ENCODE measurements around the gene EDEM1.
"Not testable (repeated sequence)": the region's sequence is repeated elsewhere in the genome, so short reads cannot be mapped to it uniquely, and the experiment has no call there.

The EDEM1 gene

DNA sequence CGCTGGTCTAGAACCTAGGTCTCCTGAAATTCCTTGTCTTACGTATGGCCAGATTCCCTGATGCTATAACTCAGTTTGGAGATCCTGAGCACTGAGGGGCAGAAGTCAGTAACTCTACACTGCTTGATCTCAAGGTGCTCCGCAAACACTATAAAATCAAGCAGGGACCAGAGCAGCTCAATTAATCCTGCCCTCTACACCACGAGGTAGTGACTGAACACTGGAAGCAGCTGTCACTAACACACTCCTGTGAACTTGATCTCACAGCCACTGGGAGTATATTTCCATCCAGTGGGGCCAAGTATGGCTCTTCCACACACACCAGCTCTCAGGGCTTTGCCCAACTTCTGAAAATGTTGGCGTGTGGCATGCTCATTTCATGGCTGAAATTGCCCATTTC, 51.0 kb downstream of the EDEM1 start:
- no peak for DNase-seq

DNA sequence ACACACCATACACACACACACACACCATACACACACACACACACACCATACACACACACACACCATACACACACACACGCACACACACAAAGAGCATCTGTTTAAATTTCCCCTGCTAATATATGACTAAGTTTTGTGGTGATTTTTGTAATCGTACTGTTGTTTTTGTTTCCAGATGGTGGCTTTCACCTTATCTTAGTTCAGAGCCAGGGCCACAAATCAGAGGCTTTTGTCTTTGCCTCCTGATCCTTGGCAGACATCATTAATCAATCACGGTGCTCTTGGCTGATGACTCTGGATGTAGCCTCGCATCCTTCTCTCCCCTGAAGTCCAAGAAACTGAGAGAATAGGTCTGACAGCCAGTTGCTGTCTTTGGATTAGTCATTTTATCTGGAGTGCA, 52.1 kb downstream of the EDEM1 start:
- no peak for DNase-seq

DNA sequence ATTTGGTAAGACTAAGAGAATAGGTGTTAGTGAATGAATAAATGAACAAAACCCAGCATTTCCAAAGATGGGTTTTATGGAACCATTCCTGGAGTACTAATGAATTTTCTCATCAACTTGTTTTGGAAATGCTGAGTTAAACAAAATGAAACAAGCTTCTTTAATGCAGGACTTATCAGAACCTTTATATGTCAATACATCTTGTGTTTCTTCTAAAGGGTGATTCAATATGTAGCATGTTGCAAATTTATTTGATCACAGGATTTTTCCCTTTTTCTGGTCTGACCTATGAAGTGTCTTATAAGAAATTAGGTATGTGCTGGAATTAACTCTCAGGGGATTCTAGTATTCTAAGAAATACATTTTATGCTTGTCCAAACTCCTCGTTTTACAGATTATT, 53.2 kb downstream of the EDEM1 start:
- no peak for DNase-seq

DNA sequence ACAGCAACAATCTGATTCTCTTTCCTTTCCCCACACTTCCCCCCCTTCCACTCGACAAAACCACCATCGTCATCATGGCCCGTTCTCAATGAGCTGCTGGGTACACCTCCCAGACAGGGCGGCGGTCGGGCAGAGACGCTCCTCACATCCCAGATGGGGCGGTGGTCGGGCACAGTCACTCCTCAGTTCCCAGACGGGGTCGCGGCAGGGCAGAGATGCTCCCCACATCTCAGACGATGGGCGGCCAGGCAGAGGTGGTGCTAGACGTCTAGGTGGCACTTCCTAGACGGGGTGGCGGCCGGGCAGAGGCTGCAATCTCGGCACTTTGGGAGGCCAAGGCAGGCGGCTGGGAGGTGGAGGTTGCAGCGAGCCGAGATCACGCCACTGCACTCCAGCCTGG, 55.3 kb downstream of the EDEM1 start:
- not testable (repeated sequence) for DNase-seq

DNA sequence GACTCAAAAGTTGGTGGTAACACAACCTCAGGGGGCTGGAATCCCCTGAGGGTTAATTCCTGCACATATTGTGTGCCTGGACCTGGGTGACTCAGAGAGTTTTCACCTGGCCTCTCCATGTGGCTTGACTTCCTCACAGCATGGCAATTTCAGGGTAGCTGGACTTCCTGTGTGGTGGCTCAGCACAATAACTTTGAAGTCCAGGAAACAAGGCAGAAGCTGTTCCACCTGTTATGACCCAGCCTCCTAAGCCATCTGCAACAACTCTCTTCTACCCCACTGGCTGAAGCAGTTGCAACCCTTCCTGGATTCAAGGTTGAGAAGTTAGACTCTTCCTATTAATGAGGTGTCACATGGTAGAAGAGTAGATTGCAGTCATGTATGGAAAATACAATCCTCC, 58.4 kb downstream of the EDEM1 start:
- no peak for DNase-seq

DNA sequence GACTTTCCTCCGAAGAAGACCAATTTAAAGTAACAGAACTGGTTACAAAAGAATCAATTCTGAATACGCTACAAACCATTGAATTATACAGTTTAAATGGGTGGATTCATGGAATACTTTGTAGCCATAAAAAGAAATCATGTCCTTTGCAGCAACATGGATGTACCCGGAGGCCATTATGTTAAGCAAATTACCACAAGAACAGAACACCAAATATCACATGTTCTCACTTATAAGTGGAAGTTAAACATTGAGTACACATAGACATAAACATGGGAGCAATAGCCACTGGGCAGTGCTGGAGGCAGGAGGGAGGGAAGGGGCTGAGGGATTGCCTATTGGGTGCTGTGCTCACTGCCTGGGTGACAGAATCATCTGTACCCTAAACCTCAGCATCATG, 61.3 kb downstream of the EDEM1 start:
- DNase-seq: no peak

DNA sequence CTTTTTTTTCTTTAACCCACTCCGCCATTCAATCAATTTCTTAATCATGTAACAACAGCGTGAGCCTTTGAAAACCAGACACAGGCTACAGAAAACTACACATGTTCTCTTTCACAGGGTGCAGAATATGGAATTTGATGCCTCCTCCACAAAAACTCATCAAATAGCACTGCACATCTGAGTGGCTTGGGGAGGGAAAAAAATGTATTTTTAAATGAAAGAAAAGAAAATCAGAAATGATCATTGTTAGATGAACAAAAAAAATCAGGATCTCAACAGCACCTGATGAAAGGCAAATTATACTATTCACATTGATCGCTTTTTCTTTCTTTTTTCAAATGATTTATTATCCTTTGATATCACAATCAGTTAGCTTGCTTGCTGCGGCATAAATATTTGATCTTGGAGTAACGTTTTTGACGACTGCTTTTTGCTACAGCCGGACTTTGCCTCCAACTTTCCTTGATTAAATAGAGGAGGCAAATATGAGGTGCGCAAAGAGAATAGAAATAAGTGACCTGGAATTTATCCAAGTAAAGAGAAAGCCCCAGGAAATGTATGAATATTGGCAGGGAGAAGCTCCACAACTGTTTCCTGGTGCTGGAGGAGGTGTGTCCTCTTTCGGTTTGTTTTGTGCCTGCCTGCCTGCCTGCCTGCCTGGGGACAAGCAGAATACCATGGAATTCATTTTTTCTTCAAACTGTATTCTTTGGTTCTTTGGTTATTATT, 63.1 kb downstream of the EDEM1 start:
- DNase-seq: no peak

DNA sequence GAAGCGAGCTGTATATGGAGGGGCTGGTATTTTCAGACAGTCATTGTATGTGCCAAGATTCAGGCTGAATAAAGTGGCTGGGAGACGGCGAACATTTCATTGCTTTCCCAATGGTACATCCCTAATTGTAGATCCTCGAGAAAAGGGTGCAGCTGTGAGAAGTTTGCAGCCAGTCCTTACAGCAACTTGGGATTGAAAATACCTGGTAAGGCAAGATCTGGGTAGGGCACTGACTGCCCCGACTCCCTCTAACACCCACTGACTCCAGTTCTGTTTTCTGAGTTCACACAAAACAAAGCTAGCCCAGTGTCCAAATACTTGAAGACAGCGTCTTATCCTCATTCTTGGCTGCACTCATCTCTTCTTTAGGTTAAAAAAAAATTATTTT, 63.7 kb downstream of the EDEM1 start:
- no peak for DNase-seq

DNA sequence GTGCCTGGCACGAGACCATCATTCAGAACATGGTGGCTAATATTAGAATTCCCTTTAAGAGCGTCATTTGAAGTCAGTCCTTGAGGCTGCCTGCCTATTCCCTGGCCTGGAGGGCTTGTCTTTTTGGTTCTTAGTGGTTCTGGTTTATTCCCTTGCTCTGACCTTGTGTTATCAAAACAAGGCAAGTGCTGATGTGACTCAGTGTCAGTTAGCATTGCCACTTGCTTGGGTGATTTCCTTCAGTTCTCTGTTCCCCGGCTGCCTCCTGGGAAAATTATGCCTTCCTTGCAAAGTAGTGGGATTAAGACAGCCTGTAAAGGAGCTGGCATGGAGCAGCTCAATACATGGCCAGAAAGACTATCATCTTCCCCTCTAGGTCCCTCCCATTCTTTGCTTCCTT, 64.6 kb downstream of the EDEM1 start:
- DNase-seq: no peak

DNA sequence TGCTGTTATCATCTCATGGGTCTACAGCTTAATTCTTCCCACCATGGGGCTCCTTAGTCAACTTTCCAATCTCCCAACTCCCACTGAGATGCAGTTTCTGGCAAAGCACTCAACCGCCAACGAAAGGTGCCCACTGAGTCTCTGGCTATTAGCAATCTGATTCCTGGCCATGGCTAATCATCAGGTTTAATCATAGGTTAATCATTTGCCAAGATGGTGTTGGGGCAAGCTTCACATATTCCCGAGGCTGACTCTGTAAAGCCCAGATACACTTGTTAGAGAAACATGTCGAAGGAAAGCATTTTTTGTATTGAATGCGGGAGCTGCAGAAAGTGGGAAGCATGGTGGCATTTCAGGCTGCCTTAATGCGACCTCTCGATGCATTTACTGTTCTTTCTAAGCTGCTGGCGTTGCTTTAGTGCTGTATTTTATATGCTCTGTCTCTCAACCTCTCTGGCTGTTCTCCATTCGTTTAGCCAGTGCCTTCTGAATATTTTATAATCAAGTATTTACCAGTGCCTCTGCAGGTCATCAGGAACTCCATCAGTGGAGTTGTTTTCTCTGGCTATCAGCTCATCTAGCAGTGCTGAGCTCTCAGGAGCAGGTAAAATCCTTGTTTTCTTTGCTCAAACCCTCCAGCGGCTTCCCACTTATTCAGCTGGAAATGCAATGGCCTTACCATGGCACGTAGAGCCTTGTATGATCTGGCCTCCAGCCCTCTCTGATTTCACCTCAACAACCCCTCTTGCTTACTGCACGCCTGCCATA, 67.0 kb downstream of the EDEM1 start:
- no peak for DNase-seq

DNA sequence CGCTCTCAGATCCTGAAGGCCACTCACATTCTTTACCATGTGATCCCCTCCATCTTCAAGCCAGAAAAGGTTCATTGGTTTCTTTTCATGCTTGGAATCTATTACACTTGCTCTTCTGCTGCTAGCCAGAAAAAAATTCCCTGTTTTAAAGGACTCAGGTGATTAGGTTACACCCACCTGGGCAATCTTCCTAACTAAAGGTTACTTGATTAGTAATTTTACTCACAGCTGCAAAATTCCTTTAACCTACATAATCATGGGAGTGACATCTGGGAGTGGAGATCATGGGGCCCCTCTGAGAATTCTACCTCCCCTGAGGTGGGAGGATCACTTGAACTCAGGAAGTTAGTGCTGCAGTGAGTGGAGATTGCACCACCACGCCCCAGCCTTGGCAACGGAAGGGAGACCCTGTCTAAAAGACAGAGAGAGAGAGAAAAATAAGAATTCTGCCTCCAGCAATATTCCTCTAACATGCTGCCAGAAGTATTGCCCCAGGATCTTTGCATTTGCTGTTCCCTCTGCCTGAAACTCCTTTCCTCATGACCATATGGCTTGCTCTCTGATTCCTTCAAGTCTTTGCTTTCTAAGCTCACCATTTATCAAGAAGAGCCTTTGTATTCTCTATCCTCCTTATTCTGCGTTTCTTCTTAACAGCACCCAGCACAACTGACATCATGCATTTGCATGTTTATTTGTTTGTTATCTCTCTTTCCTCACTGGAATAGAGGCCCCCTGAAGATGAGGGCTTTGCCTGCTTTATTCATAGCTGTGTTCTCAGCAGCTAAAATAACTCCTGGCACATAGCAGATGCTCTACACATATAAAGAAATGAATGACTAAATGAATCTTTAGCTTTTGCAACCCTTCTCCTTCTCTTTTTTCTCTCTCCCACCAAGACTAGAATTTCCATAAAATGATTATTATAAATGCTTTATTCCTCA, 68.2 kb downstream of the EDEM1 start:
- DNase-seq: no peak

DNA sequence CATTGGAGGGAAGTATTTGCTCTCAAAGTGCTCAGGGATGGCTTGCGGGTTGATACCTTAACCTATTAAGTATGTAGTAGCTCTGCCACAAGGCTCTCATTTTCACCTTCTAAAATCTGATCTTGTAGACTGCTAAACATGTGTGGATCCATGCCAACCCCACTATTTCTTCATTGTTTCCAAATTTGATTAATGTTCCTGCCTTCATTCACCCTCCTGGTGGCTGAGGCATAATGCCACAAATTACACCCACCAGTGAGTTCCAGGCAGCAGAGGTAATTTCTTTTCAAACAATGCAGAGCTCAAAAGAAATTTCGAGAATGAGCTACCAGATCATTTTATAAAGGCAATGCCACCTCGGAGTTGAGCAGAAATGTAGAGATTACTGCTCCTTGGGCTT, 71.0 kb downstream of the EDEM1 start:
- no peak for DNase-seq

DNA sequence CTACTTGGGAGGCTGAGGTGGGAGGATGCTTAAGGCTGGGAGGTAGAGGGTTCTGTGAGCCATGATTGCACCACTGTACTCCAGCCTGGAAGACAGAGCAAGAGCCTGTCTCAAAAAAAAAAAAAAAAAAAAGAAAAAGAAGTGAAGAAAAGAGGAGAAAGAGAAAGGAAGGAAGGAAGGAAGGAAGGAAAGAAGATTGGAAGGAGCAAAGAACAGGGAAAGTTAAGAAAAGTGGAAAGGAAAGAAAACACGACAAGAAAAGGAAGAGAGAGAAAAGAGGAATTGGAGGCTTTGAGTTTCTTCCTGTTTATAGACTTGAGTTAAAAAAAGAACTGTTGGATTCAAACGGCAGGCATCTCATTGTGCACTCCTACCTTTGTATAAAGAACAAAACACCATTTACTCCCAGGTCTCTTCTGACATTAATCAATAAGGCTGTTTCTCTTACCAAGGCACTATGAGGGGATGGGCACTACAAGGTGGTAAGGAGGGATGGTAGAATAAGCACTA, 73.5 kb downstream of the EDEM1 start:
- no peak for DNase-seq

DNA sequence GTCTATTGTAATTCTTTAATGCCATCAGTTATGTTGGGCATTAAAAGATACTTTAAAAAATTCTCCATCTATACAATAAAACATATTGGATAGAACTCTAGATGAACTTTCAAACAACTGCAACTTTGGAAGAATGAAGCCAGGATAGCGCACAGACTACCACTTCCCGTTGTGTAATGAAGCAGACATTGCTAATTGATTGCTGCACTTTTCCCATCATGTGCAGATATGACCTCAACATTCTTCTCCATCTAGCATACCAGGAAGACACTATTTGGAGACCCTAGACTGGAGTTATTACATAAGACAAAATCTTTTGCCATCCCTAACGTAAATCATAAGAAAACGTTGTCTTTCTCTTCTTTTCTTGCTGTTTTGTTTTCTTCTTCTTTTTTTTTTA, 75.0 kb downstream of the EDEM1 start:
- DNase-seq: no peak

DNA sequence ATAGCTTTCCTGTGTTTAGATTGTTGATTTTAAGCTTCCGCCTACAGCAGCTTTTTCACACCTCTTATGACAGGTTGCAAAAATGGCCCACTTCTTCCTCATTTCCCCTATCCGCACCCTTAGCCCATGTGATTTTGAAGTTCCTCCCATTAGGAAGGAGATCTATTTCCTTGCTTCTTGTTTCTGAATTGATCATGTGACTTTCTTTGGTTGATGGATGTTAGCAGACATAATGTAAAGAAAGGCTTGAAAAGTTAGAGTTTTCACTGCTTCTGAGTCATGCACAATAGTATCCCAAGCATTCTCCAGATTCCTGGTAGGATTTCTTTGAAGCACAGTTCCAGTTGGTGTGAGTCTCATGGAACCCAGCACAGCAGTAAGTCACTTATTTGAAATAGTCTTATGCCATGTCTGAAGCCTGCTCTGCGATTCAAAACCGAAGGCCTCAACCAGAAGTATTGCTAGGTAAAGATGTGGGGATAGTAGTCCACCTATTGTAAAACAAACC, 76.6 kb downstream of the EDEM1 start:
- DNase-seq: no peak

DNA sequence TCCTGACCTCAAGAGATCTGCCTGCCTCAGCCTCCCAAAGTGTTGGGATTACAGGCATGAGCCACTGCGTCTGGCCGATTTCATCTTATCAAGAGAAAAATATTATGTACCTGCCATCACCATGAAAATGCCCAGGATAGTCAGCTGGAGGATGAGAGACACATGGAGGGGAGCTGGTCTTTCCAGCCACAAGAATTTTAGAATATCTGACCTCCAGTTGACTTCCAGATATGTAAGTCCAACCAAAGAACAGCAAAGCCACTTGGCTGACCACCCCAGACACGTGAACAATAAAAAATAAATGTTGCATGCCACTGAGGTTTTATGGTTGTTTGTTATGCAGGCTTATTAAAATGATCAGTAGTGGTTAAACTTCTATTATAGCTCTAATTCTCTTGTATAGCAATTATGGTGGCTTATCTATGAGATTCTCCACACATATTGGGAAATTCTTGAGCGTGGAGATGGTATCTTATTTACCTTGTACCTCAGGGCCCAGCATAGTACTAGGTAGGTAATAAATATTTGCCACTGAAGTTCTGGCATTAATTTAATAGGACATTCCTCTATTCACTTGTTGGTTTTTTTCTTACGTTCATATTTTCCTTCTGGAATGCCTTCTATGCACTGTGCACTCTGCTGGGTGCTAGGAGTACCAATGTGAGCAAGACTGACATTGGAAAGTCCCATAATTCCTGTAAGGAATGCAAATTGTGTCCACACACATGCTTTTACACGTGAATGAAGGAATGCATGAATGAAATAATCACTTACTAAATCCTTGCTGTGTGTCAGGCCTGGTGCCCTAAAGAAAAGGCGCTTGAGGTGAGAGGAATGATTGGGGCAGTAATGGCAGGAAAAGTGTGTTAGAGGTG, 77.6 kb downstream of the EDEM1 start:
- no peak for DNase-seq

DNA sequence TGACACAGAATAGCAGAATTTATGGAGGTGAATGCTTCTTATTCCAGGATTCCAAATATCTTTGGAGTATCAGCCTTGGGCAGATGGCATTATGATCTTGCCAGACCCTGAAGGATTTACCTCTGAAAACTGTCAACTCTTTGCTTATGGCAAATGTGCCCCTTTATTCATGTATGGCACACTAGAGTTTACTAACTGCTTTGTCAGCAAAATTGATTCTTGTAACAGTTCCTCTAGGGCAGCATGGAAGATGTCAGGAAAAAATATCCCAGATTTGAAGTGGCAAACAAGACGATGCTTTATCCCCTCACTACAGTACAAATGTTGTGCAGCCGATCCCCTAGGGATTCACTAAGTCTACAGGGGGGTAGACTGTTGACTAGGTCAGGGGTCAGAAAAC, 79.7 kb downstream of the EDEM1 start:
- no peak for DNase-seq

DNA sequence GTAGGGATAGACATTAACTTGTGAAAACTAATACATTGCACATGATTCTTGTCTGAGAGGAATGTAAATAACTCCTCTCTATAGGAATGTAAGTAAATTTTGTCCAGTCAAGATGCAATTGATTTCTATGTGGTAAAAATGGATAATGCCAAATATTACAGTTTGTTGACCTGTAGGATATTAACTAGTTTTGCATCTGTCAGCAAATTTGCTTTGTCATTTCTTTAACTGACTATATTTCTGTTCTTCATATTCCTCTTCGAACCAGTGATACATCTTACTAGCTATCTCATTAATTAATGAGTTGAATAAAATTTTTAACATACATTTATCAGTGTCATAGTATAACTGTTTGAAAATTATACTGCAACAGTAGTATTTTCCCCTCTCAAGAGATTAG, 80.4 kb downstream of the EDEM1 start:
- no peak for DNase-seq

Measured in SHP77 (cell line).